Peyer's patch (tissue), 4 donors: ENCODE results near the gene TGFBR3L. TPM values are rescaled to one million over a fixed set of nuclear protein-coding genes. Genes with fewer than 3 reads are reported as not detected.
A peak's percentile ranks its signal among the peaks of the same experiment; 100 is the strongest.

ENCODE experiments used
- DNase-seq, 3 donors: peaks; one replicate each; pipeline ENCODE4 v3.0.0-alpha.2; 2017 to 2019
- H3K27ac ChIP-seq, 4 donors: fragments of 200-600 bp; sonication (generic); one replicate each; pipeline ENCODE4 v1.5.1; 2016 to 2019
- H3K27me3 ChIP-seq, 2 donors: fragments of 200-600 bp; sonication (generic); one replicate each; pipeline ENCODE4 v1.5.1; 2019
- H3K36me3 ChIP-seq, 3 donors: fragments of 200-600 bp; sonication (generic); one replicate each; pipeline ENCODE4 v1.5.1; 2016 to 2019
- H3K4me1 ChIP-seq, 4 donors: fragments of 200-600 bp; sonication (generic); one replicate each; pipeline ENCODE4 v1.5.1; 2016 to 2019
- H3K4me3 ChIP-seq, 4 donors: fragments of 200-600 bp; sonication (generic); 1 replicate in 3 of 4; 2 replicates in 1 of 4; pipeline ENCODE4 v1.5.1; 2016 to 2019; ENCODE audit warnings: mild to moderate bottlenecking in 1 of 4
- H3K9me3 ChIP-seq, 4 donors: fragments of 200-600 bp; sonication (generic); one replicate each; pipeline ENCODE4 v1.5.1; 2016 to 2019; ENCODE audit warnings: mild to moderate bottlenecking in 1 of 4
- CTCF ChIP-seq, 6 experiments: fragments of 450-650 bp in 4 of 6; fragments of 200-600 bp in 2 of 6; sonication (generic) in 1 of 6; IDR thresholded peaks; one replicate each; pipeline ENCODE4 v1.5.1; 2017 to 2019; ENCODE audit warnings: antibody characterized with exemption in 6 of 6, mild to moderate bottlenecking in 3 of 6, moderate library complexity in 1 of 6
- POLR2A ChIP-seq, 2 donors: fragments of 450-650 bp; IDR thresholded peaks; one replicate each; pipeline ENCODE4 v1.5.1; 2017; ENCODE audit warnings: antibody characterized with exemption in 2 of 2, mild to moderate bottlenecking in 2 of 2, moderate library complexity in 2 of 2
- total RNA-seq, 4 donors: library from RNA; depleted of rRNA; stranded (reverse); fragments of >200 nt; gene quantifications; one replicate each; pipeline ENCODE4 v1.1.0, GENCODE V29; 2016

Gene TGFBR3L
- total RNA-seq, 4 donors from 2014 or later = not detected

- peaks cover 0 to 27% of the 10 kb centered on the region in 2 donors for H3K27me3 ChIP-seq
- H3K9me3 ChIP-seq = no peaks in the 10 kb centered on the region
- H3K27ac ChIP-seq = no peak overlapping the region
- no peaks in the 10 kb centered on the region for H3K36me3 ChIP-seq
- peak overlapping the region in 1 of 4 donors; percentile 43 for H3K4me3 ChIP-seq
- no peak for TF ChIP-seq CTCF (IDR thresholded peaks at IDR 0.05)
- TF ChIP-seq POLR2A (IDR thresholded peaks at IDR 0.05) = no peak
- H3K4me1 ChIP-seq = peaks cover 0 to 34% (median 6%) of the 10 kb centered on the region in 4 donors
- DNase-seq = no peak
These were observed 39.7 kb upstream of the TGFBR3L start for GRCh38 chr19:7874897-7875273.

GRCh38 chr19:7877249-7877836, 37.3 kb upstream of the TGFBR3L start:
- Histone ChIP-seq H3K27ac (no peak overlapping the region), H3K36me3 (no peaks in the 10 kb centered on the region), H3K4me1 (peaks cover 0 to 16% (median 6%) of the 10 kb centered on the region in 4 donors), H3K27me3 (peaks cover 0 to 26% of the 10 kb centered on the region in 2 donors), H3K4me3 (no peak overlapping the region), H3K9me3 (no peaks in the 10 kb centered on the region)
- DNase-seq = no peak
- TF ChIP-seq CTCF (IDR thresholded peaks at IDR 0.05) (no peak), POLR2A (IDR thresholded peaks at IDR 0.05) (no peak)

- Histone ChIP-seq H3K36me3 (no peaks in the 10 kb centered on the region), H3K27ac (no peak overlapping the region), H3K9me3 (no peaks in the 10 kb centered on the region), H3K4me3 (no peak overlapping the region), H3K27me3 (peaks cover 0 to 7% of the 10 kb centered on the region in 2 donors), H3K4me1 (peaks cover 0 to 6% (median 2%) of the 10 kb centered on the region in 4 donors)
- TF ChIP-seq POLR2A (IDR thresholded peaks at IDR 0.05) = no peak
- TF ChIP-seq CTCF (IDR thresholded peaks at IDR 0.05) = no peak
- DNase-seq = peak in 1 of 3 donors; percentile 42
These were observed 35.4 kb upstream of the TGFBR3L start for GRCh38 chr19:7879111-7879807.

- Histone ChIP-seq H3K36me3 (no peaks in the 10 kb centered on the region), H3K27me3 (peaks cover 0 to 2% of the 10 kb centered on the region in 2 donors), H3K9me3 (no peaks in the 10 kb centered on the region), H3K4me3 (no peak overlapping the region), H3K27ac (no peak overlapping the region), H3K4me1 (no peaks in the 10 kb centered on the region)
- no peak for TF ChIP-seq CTCF (IDR thresholded peaks at IDR 0.05)
- no peak for TF ChIP-seq POLR2A (IDR thresholded peaks at IDR 0.05)
- no peak for DNase-seq
These were observed 34.8 kb upstream of the TGFBR3L start for GRCh38 chr19:7879836-7880235.

- Histone ChIP-seq H3K27me3 (no peaks in the 10 kb centered on the region), H3K4me1 (no peaks in the 10 kb centered on the region), H3K9me3 (no peaks in the 10 kb centered on the region), H3K36me3 (no peaks in the 10 kb centered on the region), H3K4me3 (no peak overlapping the region), H3K27ac (no peak overlapping the region)
- TF ChIP-seq POLR2A (IDR thresholded peaks at IDR 0.05) (no peak), CTCF (IDR thresholded peaks at IDR 0.05) (no peak)
- DNase-seq = no peak
These were observed 32.7 kb upstream of the TGFBR3L start for GRCh38 chr19:7881910-7882309.
